ENCODE measurements around the gene MED15.
A peak's percentile ranks its signal among the peaks of the same experiment; 100 is the strongest.

MED15 gene

DNA sequence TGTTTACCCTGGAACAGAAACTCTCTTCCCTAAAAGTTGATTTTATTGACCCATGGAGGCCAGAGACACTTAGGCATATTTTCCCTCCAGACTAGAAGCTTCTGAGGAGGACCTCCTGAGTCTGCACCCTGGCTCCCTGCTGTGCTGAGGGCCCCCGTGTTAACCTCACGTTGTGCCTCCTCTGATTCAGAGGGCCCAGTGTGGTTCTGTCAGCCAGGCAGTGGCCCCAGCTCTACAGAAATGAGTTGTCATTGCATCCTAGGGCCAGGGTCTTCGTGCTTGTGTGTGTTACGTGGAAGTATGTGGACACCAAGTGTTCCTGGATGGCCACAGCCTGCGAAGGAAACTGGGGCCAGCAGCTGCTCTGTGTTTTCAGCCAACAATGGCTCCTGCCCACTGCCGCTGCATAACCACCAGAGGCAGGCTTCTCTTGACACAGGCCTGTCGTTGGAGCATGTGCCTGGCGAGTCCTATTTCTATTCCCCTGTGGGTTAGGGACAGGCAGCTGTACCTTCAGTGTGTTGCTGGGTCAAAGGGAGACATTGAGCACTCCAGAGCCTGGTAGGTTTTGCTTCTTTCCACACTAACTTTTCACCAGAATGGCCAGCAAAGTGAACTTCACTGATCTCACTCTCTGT, 44.5 kb downstream of the MED15 start:
- peak in 1 of 2 donors; percentile 17 for DNase-seq (ENCODE audit: low read depth in 2 of 2)

DNA sequence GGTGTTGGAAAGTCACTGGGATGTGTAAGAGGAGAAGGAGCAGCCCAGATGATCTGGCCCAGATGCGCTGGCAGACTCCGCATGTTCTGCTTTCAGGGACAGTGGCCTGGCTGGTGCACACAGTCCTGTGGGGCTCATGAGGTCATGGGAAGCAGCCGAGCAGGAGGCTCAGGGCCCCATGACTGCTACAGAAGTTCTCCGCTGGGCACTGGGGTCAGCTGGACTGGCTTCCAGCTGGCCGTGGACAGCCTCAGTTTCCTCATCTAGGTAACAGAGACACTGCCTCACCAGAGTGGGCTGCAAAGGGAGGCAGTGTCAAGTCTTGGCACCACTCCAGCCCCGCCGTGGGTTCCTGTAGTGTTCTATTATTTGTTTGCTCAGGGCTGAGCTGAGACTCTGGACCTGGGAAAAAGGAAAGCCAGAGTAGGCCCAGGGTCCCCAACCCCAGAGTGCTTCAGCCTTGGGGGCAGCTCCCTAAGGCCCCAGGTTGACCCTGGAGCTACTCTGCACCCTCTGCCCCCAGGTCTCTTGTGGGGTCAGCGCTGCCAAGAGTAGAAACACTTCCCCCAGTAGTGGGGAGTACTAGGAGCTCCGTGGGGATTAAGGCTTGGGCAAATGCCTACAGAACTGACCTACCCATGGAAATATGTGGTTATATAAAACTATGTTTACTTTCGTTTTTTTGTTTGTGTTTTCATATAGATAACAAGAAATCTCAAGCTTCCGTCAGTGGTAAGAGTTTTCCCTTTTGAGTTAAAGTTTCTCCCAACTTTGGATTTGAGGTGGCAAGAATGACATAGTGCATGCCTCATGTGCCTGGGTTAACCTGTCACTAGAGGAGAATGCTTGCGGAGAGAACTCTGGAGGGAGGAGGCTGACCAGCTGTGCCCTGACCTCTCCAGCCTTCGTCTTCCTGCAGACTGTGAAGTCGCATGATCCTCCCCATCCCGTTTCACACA, 45.3 kb downstream of the MED15 start:
- no peak for DNase-seq (ENCODE audit: low read depth in 2 of 2)

DNA sequence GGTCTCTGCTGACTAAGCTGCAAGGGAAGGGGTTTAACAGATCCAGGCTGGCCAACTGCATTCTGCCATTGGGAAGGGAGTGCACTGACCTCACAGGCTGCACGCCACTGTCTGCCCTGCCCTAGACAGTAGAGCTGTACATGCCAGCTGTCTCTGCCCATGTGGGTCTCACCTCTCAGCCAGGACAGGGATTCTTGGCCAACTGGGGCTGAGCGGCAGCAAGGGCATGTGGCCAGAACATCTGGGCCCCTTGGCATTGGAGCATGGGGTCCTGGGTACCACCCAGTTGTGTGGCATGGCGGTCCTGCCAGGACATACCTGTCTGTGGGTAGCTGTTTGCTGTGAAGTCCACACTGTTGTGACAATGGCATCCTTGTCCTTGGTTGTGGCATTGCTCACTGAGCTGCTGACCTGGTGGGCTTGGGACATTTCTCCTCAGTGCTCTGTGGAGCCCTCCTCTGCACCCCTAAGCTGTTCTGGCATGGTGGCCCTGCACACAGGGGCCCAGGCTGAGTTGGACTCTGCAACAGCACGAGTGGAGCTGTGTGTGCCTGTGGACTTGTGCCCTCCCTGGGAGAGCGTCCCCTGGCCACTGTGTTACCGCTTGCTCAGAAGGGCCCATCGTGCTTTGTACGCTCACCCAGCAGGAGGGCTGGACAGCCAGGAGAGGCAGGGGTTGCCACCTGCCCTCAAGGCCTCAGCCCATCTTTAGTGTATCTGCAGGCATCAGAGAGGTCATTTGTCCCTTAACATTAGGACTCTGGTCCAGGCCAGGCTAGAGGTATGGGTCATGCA, 46.7 kb downstream of the MED15 start:
- DNase-seq (ENCODE audit: low read depth in 2 of 2): no peak

DNA sequence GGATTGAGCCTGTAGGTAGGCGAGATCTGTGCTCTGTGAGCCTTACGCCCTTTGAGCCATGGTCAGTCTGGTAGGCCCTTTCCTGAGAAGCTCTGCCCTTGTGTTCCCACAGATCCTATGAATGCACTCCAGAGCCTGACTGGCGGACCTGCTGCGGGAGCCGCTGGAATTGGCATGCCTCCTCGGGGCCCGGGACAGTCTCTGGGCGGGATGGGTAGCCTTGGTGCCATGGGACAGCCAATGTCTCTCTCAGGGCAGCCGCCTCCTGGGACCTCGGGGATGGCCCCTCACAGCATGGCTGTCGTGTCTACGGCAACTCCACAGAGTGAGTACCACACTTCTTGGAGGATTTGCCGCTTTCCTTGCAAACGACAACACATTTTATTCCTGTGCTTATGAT, 47.4 kb downstream of the MED15 start:
- DNase-seq (ENCODE audit: low read depth in 2 of 2): no peak

DNA sequence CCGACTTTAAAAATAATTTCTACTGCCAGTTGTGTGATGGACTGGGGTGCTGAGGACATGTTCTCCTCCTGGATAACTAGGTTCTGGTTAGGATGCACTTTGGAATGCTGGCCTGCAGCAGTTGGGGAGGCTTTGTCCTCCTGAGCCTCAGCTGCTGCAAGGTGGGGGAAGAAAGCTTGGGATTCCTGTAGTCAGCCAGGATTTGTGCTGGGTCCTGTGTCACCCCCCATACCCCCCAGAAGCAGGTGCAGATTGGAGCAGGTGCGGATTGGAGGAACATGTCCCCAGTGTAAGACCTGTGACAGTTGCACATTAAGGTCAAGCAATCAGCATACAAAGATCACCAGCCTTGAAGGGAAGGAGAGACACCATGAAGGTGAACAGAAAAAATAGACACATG, 51.1 kb downstream of the MED15 start:
- DNase-seq (ENCODE audit: low read depth in 2 of 2): no peak

DNA sequence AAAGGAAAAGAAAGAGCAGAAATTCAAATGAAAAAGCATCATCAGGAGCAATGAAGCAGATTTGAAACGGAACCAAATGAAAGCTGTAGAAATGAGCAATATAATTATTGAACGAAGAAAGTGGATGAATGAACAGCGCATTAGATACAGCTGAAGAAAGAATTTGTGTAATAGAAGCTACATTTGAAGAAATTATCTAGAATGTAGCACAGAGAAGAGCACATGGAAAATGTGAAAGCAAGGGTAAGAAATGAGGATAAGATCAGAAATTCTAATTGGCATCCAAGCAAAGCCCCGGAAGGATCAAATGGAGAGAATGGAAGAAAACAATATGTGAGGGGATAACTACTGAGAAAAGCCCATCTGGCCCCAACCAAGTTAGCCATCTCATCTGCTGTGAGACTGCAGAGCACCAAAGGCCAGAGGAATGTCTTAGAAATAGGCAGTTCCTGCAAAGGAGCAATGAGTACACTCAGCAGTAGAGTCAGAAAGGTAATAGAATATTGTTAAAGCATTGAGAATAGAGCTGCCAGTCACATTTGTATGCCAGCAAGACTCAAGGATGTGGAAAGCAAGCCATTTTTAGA, 51.9 kb downstream of the MED15 start:
- DNase-seq (ENCODE audit: low read depth in 2 of 2): no peak

DNA sequence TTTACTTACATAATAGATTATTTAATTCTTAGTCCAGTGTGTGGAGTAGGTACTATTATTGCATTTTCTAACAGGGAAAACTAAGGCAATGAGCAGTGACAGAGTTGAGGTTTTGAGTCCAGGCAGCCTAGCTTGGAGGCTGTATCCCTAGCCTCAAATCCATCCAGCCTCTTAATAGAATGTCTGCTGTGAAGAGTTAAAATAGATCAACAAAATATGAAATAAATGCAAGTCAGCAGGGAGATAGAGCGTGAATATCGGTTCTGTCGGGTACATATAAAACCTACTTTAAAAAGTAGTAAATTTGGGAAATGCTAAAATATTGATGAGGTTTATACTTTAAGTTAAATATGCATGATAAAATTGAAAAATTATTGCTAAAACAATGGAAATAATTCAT, 53.3 kb downstream of the MED15 start:
- DNase-seq (ENCODE audit: low read depth in 2 of 2): no peak

DNA sequence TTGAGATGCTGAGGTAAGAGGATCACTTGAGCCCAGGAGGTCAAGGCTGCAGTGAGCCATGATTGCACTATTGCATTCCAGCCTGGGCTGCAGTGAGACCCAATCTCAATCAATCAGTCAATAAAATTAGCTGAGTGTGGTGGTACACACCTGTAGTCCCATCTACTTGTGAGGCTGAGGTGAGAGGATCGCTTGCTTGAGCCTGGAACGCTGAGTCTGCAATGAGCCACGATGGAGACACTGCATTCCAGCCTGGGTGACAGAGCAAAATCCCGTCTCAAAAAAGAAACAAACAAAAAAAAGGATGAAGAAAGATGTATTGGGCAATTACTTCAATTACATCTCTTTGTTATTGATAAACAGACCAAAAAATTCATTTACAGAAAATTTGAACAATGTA, 54.5 kb downstream of the MED15 start:
- DNase-seq (ENCODE audit: low read depth in 2 of 2): no peak

DNA sequence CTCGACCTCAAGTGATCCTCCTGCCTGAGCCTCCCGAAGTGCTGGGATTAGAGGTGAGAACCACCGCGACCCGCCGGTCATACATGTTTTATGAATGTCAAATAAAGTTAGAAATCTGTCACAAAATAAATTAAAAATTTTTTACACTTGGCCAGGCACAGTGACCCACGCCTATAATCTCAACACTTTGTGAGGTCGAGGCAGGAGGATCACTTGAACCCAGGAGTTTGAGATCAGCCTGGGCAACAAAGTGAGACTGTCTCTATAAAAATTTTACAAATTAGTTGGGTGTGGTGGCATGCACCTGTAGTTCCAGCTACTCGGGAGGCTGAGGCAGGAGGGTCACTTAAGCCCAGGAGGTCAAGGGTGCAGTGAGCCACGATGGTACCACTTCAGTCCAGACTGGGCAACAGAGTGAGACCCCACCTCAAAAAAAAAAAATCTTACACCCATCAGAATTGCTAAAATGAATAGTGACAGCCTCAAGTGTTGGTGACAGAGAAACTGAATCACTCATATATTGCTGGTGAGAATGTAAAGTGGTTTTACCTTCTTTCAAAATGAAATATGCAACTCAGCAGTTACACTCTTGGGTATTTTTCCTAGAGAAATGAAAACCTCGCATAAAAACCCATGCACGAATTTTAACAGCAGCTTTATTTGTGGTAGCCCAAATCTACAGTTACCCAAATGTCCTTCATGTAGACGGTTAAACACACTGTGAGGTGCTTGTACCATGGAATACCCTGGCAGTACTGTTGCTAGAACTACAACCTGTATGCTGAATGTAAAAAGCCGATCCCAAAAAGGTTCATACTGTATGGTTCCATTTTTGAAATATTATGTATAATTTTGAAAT, 55.4 kb downstream of the MED15 start:
- DNase-seq (ENCODE audit: low read depth in 2 of 2): no peak

DNA sequence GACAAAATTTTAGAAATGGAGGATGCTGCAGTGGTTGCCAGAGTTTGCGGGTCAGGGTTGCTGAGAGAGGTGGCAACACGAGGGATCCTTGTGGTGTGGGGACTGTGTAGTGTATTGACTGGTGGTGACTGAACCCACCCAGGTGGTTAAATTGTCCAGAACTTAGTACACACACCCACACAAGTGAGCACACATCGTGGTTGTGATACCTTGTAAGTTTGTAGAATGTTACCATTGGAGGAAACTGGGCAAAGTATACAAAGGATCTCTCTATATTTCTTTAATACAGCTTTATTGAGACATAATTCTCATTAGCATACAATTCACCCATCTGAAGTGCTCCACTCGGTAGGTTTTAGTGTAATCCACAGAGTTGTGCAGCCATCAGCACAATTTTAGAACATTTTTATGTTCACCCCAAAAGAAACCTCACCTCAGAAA, 56.1 kb downstream of the MED15 start:
- no peak for DNase-seq (ENCODE audit: low read depth in 2 of 2)

DNA sequence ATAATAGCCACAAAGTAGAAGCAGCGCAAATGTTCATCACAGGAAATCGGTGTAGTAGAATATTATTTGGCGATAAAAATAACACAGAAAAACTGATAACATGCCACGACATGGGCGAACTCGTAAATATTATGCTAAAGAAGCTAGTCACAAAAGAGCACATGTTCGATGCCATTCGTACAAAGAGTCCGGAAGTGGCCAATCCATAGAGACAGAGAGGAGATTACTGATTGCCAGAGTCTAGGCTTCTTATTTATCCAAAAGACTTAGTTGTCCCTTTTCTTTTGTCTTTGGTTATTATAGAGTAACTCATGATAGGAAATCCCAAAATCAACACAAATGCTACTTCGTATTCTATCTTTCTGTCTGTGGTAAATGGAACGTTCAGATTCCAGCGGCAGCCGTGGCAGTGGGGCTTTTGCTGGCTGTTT, 56.5 kb downstream of the MED15 start:
- DNase-seq (ENCODE audit: low read depth in 2 of 2): no peak

DNA sequence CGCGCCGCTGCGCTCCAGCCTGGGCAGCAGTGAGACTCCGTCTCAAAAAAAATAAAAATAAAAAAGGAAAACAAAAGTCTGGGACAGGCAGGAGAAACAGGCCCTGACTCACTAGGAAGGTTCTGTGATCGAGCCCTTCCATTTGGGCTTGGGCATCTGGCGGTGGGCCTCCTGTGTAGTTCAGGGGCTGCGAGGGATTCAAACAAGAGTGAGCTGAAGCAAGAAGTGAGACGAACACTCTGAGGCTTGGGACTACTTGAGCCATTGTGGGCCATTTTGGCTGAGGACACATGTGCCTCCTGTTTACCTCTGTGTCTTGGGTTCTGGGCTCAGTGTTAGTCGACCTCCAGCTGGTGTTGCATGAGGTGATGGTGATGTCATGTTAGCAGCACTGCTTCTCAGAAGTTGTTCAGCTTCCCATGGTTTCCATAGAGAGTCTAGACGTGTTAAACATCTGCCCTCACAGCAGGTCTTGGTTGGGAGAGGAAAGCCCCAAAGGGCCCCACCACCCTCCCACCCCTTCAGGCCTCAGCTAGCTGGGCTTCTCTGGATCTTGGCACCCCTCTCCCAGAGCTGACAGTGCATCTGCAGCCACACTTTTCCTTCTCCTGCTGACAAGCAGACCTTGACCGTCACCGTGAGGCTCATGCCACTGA, 57.8 kb downstream of the MED15 start:
- DNase-seq (ENCODE audit: low read depth in 2 of 2): no peak

DNA sequence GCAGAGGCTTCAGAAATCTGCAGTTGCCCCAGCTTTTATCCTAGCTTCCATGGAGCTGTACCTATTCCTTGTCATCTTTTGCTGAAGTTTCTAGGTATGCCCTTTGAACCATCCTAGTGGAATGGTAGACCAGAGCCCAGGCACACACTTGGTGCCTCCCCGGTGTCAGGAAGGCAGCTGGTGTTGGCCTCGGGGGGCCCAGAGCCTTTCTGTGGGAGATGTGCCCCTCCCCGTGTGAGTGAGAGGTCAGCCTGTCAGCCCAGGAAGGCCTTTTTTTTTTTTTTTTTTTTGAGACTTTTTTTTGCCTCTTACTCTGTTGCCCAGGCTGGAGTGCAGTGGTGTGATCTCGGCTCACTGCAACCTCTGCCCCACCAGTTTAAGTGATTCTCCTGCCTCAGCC, 58.4 kb downstream of the MED15 start:
- no peak for DNase-seq (ENCODE audit: low read depth in 2 of 2)

DNA sequence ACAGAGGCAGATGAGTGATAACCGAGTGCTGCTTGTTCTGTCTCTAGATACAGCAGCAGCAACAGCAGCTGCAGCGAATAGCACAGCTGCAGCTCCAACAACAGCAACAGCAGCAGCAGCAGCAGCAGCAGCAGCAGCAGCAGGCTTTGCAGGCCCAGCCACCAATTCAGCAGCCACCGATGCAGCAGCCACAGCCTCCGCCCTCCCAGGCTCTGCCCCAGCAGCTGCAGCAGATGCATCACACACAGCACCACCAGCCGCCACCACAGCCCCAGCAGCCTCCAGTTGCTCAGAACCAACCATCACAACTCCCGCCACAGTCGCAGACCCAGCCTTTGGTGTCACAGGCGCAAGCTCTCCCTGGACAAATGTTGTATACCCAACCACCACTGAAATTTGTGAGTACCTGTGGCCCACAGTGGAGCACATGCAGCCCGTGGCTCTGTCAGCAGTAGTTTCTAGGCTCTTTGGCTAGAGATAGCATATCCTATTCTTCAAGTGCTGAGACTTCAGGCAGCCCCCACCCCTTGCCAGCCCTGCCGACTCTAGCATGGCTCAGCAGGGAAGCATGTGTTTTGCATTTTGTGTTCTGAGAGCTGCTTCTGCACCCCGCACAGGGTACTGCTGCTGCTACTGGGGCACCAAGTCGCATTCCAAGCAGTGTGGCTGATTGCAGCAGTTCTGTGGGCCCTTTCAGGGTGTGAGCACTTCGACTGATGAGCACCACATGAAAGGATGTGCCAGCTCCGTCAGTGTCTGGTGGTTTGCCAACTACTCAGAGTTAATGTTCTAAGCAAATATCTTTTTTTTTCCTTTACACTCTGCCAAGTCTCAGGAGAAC, 59.2 kb downstream of the MED15 start:
- peak in 1 of 2 donors; percentile 36 for DNase-seq (ENCODE audit: low read depth in 2 of 2)

DNA sequence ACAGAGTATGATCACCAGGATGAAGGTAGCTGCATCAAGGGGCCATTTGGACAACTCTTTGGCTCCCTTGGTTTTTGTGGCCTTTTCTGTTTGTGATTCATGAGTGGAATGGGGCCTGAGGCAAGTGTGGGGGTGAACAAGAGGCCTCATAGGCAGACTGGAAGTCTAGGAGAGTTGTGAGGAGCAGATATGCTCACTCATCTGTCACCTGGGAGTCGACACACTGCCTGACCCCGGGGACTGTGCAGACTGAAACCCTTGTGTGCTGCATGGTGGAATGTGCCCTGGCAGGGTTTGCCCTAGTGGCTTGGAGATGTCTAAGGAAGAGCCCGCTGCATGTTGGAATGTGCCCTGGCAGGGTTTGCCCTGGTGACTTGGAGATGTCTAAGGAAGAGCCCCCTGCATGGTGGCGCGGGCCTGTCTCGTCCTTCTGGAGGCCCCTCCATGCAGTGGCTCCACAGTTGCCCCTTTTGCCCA, 60.0 kb downstream of the MED15 start:
- DNase-seq (ENCODE audit: low read depth in 2 of 2): no peak

DNA sequence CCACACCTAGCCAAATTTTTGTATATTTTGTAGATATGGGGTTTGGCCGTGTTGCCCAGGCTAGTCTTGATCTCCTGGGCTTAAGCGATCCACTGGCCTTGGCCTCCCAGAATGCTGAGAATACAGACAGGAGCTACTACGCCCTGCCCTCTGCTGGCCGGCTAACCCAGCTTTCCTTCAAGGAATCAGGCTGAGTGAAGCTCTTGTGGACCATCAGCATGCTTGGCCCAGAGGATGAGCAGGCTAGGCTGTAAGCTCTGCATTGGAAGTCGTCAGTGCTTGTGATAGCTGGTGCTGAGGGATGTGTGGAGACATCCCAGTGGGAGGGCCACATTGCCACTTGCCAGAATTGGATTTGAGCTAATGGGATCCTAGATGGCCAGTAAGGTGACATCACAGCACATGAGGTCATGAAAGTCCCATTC, 60.6 kb downstream of the MED15 start:
- DNase-seq (ENCODE audit: low read depth in 2 of 2): no peak

DNA sequence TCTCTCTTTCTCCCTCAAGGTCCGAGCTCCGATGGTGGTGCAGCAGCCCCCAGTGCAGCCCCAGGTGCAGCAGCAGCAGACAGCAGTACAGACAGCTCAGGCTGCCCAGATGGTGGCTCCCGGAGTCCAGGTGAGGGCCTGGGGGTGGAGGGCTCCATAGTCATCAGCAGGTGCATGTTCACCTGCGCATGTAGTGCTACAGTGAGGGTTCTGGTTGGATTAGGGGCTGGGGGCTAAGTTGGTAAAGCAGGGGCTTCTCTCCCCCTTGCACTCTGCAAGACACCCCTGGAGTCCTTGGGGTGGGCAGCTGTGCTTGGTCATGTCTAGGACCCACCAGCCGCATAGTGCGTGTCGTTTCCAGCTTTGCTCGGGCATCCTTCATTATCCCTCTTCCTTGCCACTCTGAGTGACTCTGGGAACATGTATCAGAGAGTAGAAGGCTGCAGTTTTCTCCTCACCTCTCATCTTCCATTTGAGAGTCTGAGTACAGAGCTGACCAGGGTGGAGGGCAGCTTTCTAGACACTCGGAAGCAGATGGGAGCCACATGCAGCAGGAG, 61.2 kb downstream of the MED15 start:
- DNase-seq (ENCODE audit: low read depth in 2 of 2): no peak

DNA sequence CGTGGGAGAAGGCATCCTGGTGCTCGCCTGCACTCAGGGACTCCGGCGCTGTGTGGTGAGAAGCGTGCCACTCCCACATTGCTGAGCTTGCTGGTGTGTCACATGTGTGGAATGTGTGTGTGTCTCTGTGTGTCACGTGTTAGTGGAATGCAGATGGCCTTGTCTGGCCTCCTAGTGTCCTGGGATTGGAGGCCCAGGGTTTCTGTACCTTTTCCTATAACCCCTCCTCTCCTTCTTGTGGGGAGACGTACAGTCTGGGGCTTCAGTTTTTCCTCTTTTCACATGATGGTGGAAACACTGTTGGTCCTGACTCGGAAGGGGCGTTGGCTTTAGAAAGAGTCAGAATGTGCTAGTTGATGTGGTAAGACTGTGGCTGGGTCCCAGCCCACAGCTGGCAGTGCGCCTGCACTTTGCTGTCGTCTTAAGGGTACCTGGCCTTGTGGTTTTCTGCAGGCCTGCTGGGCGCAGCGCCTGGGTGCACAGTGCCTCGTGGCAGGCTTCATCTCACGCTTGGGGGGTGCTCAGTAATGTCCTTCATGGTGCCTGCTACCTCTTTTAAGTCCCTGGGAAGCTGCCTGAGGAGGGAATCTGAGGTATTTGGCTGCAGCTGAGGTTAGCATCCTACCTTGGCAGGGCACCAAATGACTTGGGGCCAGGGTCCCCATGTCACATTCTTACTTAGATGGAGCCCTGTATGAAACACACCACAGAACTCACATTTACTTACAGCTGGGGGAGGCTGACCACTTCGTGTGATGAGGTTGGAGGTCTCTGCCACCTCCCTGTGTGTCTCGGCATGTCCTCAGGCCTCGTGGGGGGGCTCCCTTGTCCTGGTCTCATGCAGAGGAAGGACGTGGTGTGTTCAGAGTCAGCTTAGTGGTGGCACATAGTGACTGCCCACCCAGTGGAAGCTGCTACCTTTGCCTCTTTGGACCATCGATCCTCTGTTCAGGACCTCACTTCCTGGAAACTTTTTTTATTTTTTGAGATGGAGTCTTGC, 61.9 kb downstream of the MED15 start:
- DNase-seq (ENCODE audit: low read depth in 2 of 2): peak in 1 of 2 donors; percentile 34
